DMS 273 treated with DMSO at 0.1 percent for 48 hours (cell line): ENCODE results near the gene FGD2.
"Not testable (repeated sequence)": the region's sequence is repeated elsewhere in the genome, so short reads cannot be mapped to it uniquely, and the experiment has no call there.

ENCODE experiments used
- DNase-seq: peaks from one replicate; lab custom pipeline; 2025; lab: John Stamatoyannopoulos, UW

FGD2 gene

DNA sequence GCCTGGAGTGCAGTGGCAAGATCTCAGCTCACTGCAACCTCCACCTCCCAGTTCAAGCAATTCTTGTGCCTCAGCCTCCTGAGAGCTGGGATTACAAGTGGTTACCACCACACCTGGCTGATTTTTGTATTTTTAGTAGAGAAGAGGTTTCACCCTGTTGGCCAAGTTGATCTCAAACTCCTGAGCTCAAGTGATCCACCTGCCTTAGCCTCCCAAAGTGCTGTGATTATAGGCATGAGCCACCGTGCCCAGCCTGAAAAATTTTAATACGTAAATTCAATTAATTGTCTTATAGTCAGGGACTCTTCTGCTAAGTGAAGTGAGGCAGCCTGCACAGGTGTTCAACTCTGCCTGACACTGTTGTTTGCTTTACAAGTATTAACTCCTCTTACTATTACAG, 15.1 kb upstream of the FGD2 start:
- DNase-seq, result not testable (repeated sequence)

GRCh38 chr6:36997811-36998722, 7.4 kb upstream of the FGD2 start:
- no peak for DNase-seq

GRCh38 chr6:36998723-36999038, 6.8 kb upstream of the FGD2 start:
- DNase-seq, result no peak

DNA sequence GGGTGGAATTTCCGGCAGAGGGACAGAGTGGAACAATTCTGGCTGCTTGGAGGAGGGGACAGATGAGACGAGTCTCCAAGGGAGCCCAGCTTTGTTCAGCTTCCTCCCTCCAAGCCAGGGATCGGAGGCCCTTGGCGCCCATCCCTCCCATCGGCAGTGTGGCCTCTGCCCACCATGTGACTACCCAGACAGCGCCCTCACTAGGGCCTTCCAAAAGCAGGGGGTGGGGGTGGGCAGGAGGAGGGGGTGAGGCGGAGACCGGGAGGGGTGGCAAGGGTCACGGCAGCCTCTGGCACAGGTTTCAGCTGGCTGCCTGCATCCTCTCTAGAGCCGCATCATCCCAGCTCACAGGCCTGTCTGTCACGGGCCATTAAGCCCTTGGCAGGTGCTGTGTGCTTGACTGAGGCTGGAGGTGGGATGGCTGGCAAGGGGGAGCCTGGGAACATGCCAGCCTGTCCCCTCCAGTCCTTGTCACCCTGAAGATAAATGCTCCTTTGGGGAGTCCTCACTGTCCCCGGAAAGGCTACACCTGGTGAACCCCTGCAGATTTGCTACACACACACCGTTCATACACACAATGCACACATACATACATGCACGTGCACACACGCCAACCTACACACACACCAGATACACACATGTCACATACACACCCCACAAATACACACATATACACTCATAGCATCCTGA, 6.2 kb upstream of the FGD2 start:
- no peak for DNase-seq

GRCh38 chr6:36999751-37000125, 5.7 kb upstream of the FGD2 start:
- DNase-seq, result no peak

GRCh38 chr6:37004044-37004980, 1.1 kb upstream of the FGD2 start:
- DNase-seq, result no peak

- DNase-seq, result no peak
Observed at GRCh38 chr6:37005827-37006567, 542 bp downstream of the FGD2 start.

GRCh38 chr6:37006793-37007339, 1.4 kb downstream of the FGD2 start:
- DNase-seq, result no peak

GRCh38 chr6:37007340-37008043, 2.0 kb downstream of the FGD2 start:
- DNase-seq, result no peak

- DNase-seq, result no peak
Observed at GRCh38 chr6:37008484-37009465, 3.3 kb downstream of the FGD2 start.

GRCh38 chr6:37010402-37010892, 5.0 kb downstream of the FGD2 start:
- no peak for DNase-seq

DNA sequence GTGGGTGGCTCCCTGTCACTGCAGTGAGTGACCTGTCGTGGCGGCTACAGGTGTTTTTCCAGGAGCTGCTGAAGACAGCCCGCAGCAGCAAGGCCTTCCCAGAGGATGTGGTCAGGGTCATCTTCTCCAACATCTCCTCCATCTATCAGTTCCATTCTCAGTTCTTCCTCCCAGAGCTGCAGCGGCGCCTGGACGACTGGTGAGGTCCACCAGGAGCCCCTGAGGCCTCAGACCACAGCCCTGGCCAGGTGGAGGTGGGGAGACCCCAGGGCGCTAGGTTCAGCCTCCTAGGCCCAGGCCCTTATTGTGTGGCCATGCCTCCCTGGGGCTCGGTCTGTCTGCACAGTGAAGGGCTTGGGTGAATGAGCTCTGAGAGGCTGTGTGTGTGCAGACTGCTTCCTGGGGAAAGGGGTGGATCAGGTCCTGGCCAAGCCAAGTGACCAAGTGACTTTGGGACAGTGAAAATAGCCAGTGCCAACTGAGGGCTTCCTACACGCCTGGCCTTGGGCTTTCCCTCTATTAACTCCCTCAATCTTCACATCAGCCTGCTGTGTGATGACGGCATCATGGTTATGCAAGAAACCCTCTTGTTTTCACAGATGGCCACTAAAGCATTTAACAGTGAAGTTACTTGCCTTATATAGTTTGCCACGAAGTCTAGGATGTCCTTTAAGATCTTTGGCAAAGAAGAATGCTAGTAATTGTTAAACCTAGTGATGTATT, 6.4 kb downstream of the FGD2 start:
- DNase-seq, result no peak

GRCh38 chr6:37013516-37014491, 8.3 kb downstream of the FGD2 start:
- no peak for DNase-seq

DNA sequence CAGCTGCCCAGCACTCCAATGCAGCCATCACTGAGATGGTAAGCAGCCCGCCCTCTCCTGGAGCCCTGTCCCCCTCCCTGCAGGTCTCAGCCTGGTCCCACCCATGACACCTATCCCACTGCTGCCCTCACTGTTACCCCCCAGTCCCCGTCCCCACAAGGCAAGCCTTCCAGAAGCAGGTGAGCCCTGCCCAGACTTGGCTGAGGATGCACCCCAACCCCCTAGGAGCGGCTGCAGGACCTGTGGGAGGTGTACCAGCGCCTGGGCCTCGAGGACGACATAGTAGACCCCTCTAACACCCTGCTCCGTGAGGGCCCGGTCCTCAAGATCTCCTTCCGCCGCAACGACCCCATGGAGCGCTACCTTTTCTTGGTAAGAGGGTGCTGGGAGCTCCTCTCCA, 9.2 kb downstream of the FGD2 start:
- no peak for DNase-seq

DNA sequence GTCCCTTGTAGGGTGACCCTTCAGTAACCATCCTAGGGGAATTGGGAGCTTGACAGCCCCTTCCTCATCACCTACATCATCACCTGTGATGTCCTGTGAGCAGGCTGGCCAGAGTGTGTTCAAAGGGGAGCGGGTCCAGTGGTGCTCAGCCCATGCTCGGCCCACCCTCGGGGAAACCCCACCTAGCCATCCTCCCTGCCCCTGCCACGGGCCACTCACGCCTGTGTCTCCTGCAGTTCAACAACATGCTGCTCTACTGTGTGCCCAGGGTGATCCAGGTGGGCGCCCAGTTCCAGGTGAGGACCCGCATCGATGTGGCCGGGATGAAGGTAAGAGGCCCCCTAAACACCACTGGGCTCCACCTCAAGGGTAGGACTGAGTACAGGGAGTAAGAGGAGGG, 10.1 kb downstream of the FGD2 start:
- DNase-seq, result no peak

- no peak for DNase-seq
Observed at GRCh38 chr6:37016995-37017394, 11.5 kb downstream of the FGD2 start.

GRCh38 chr6:37017606-37018197, 12.2 kb downstream of the FGD2 start:
- peak; percentile 61 for DNase-seq
